Hepatocyte (in vitro differentiated cells): ENCODE results near the gene GLRX. TPM values are rescaled to one million over a fixed set of nuclear protein-coding genes. Genes with fewer than 3 reads are reported as not detected.

Experiments
- DNase-seq: peaks from one replicate; pipeline ENCODE4 v3.0.0-alpha.2; 2016; ENCODE audit warnings: low spot score
- H2AFZ ChIP-seq: fragments of 200-600 bp; sonication (generic); 2 replicates; pipeline ENCODE4 v1.6.0; 2016; ENCODE audit warnings: antibody characterized with exemption, mild to moderate bottlenecking
- H3K27ac ChIP-seq: fragments of 200-600 bp; sonication (generic); 2 replicates; pipeline ENCODE4 v1.5.1; 2016; ENCODE audit warnings: mild to moderate bottlenecking
- H3K27me3 ChIP-seq: fragments of 200-600 bp; sonication (generic); 2 replicates; pipeline ENCODE4 v1.6.1; 2016
- H3K36me3 ChIP-seq: fragments of 200-600 bp; sonication (generic); replicated peaks from 2 replicates; pipeline ENCODE4 v1.5.1; 2016; ENCODE audit warnings: low read depth; ENCODE audit not compliant: insufficient read depth
- H3K4me1 ChIP-seq: fragments of 200-600 bp; sonication (generic); 2 replicates; pipeline ENCODE4 v1.5.1; 2016; ENCODE audit warnings: mild to moderate bottlenecking, moderate library complexity; ENCODE audit not compliant: insufficient read depth
- H3K4me2 ChIP-seq: fragments of 200-600 bp; sonication (generic); 2 replicates; pipeline ENCODE4 v1.6.0; 2016
- H3K4me3 ChIP-seq: fragments of 200-600 bp; sonication (generic); 2 replicates; pipeline ENCODE4 v1.5.1; 2016; ENCODE audit warnings: mild to moderate bottlenecking
- H3K79me2 ChIP-seq: fragments of 200-600 bp; sonication (generic); 2 replicates; pipeline ENCODE4 v1.6.0; 2017; ENCODE audit warnings: mild to moderate bottlenecking
- H3K9me2 ChIP-seq: fragments of 200-600 bp; sonication (generic); replicated peaks from 2 replicates; pipeline ENCODE4 v1.6.0; 2017; ENCODE audit warnings: mild to moderate bottlenecking; ENCODE audit not compliant: insufficient read depth
- H3K9me3 ChIP-seq: fragments of 200-600 bp; sonication (generic); 2 replicates; pipeline ENCODE4 v1.5.1; 2016; ENCODE audit warnings: low read depth, mild to moderate bottlenecking
- H4K20me1 ChIP-seq: fragments of 200-600 bp; sonication (generic); 2 replicates; pipeline ENCODE4 v1.6.0; 2016; ENCODE audit warnings: mild to moderate bottlenecking; ENCODE audit not compliant: insufficient read depth, poor library complexity, severe bottlenecking
- CTCF ChIP-seq: fragments of 200-600 bp; sonication (generic); IDR thresholded peaks from 2 replicates; pipeline ENCODE4 v1.5.1; 2016; ENCODE audit warnings: antibody characterized with exemption, mild to moderate bottlenecking; ENCODE audit not compliant: poor library complexity
- EZH2 ChIP-seq: fragments of 200-600 bp; sonication (generic); IDR thresholded peaks from 2 replicates; pipeline ENCODE4 v1.6.1; 2016; ENCODE audit warnings: antibody characterized with exemption, mild to moderate bottlenecking, borderline replicate concordance
- EZH2phosphoT487 ChIP-seq: fragments of 200-600 bp; sonication (generic); IDR thresholded peaks from one replicate; pipeline ENCODE4 v1.6.1; 2018; ENCODE audit warnings: antibody characterized with exemption, mild to moderate bottlenecking, low read depth, moderate library complexity; ENCODE audit not compliant: unreplicated experiment, severe bottlenecking
- WGBS: methylation state at CpG from one replicate; pipeline ENCODE4 v1.1.6; 2016; ENCODE audit warnings: low lambda C conversion rate; ENCODE audit errors: missing lambda C conversion rate; 5-methylcytosine and 5-hydroxymethylcytosine counted together
- polyA plus RNA-seq: library from polyadenylated mRNA; unstranded; fragments of >200 nt; fragmentation: Nextera tagmentation; extraction: Ambion mirVana; gene quantifications from 2 replicates; pipeline ENCODE4 v1.2.1, GENCODE V29; 2016
- total RNA-seq: library from RNA; depleted of rRNA; stranded (reverse); fragments of >200 nt; gene quantifications from 2 replicates; pipeline ENCODE4 v1.2.3, GENCODE V29; 2014

GLRX gene
- total and polyA plus RNA-seq, 2 experiments from 2014 or later: 79.1 to 101 TPM

- Histone ChIP-seq H3K4me2 (no peak overlapping the region), H3K27ac (peak overlapping the region; percentile 38)
- 79% methylated on average over 7 of the region's 7 CpGs for WGBS
Observed at GRCh38 chr5:95808013-95808685, 14.4 kb downstream of the GLRX start.

GRCh38 chr5:95806687-95807086, 15.8 kb downstream of the GLRX start:
- Histone ChIP-seq H3K27ac (no peak overlapping the region), H3K9me2 (no peaks in the 10 kb centered on the region), H3K27me3 (no peaks in the 10 kb centered on the region), H3K4me1 (peaks cover 37% of the 10 kb centered on the region), H4K20me1 (no peaks in the 10 kb centered on the region), H3K4me3 (no peak overlapping the region), H2AFZ (no peak overlapping the region), H3K9me3 (no peaks in the 10 kb centered on the region), H3K36me3 (no peaks in the 10 kb centered on the region), H3K79me2 (no peaks in the 10 kb centered on the region), H3K4me2 (no peak overlapping the region)
- WGBS: 96% methylated on average over 7 of the region's 7 CpGs
- TF ChIP-seq EZH2 (no peak), CTCF (no peak), EZH2phosphoT487 (no peak)
- DNase-seq: no peak

More at GRCh38 chr5:95808013-95808685, 14.4 kb downstream of the GLRX start:
- Histone ChIP-seq H3K9me3 (no peaks in the 10 kb centered on the region), H3K4me1 (peaks cover 43% of the 10 kb centered on the region), H4K20me1 (no peaks in the 10 kb centered on the region), H3K4me3 (no peak overlapping the region), H3K36me3 (no peaks in the 10 kb centered on the region), H2AFZ (no peak overlapping the region), H3K79me2 (no peaks in the 10 kb centered on the region), H3K27me3 (no peaks in the 10 kb centered on the region), H3K9me2 (no peaks in the 10 kb centered on the region)
- no peak for DNase-seq
- no peak for TF ChIP-seq EZH2phosphoT487

DNA sequence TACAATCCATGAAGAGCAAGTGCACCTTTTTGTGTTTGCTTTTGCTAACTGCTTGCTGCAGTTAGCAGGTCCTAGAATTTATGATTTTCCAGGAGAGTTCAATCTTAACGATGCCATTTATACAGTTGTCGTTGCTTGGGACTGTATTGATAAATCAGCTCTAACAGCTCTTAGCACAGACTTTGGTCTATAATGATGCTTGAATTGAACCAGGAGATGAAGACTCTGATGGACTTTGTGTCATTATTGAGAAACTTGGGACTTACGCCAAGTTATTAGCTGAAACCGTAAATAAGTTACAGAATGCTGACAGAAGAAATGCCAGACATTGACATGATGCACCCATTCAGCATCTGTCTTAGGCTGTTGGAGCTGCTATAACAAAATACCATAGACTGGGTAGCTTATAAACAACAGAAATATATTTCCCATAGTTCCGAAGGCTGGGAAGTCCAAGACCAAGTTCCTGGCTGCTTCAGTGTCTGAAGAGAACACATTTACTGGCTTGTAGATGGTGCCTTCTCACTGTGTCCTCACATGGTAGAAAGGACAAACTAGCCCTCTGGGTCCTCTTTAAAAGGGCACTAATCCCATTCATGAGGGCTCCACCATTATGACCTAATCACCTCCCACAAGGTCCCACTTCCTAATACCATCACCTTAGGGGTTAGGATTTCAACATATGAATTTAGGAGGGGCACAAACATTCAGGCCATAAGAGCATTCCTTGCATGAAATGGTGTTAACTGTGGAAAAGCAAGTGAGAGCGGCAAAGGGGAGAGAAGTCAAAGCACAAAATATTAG, 17.6 kb downstream of the GLRX start:
- Histone ChIP-seq H3K9me3 (no peaks in the 10 kb centered on the region), H4K20me1 (no peaks in the 10 kb centered on the region), H3K4me1 (peaks cover 21% of the 10 kb centered on the region), H3K4me2 (no peak overlapping the region), H3K36me3 (no peaks in the 10 kb centered on the region), H3K79me2 (no peaks in the 10 kb centered on the region), H3K27ac (peak overlapping the region; percentile 92), H3K4me3 (no peak overlapping the region), H3K27me3 (no peaks in the 10 kb centered on the region), H2AFZ (no peak overlapping the region), H3K9me2 (no peaks in the 10 kb centered on the region)
- TF ChIP-seq CTCF (no peak), EZH2phosphoT487 (no peak), EZH2 (no peak)
- DNase-seq: no peak
- 72% methylated on average over 6 of the region's 6 CpGs for WGBS
